HG03025 (cell line): ENCODE measurements around the gene TMA16.

ENCODE experiments used
- ATAC-seq: cut with Tn5 transposase; IDR thresholded peaks from one replicate; pipeline ENCODE4 v1.9.1; 2021; ENCODE audit warnings: mild to moderate bottlenecking, moderate library complexity; ENCODE audit not compliant: unreplicated experiment, low FRiP score

The TMA16 gene

GRCh38 chr4:163558539-163559044 lies 64.1 kb downstream of the TMA16 start:
- ATAC-seq, result peak; percentile 78

- no peak for ATAC-seq
Observed at GRCh38 chr4:163562496-163562895, 68.0 kb downstream of the TMA16 start.

GRCh38 chr4:163563592-163563991 lies 69.1 kb downstream of the TMA16 start:
- no peak for ATAC-seq

GRCh38 chr4:163564221-163564720 lies 69.8 kb downstream of the TMA16 start:
- no peak for ATAC-seq

- no peak for ATAC-seq
Observed at GRCh38 chr4:163565226-163566135, 71.0 kb downstream of the TMA16 start.

GRCh38 chr4:163566257-163566796 lies 71.8 kb downstream of the TMA16 start:
- ATAC-seq, result no peak

GRCh38 chr4:163568843-163569242 lies 74.4 kb downstream of the TMA16 start:
- ATAC-seq, result peak; percentile 86
